Trophoblast cell (in vitro differentiated cells and primary cell): ENCODE measurements around the gene MYL10.

Experiments used
- DNase-seq, 2 donors: peaks; one replicate each; pipeline ENCODE4 v3.0.0-alpha.2; 2016
- H2AFZ ChIP-seq: 2 replicates; pipeline ENCODE4 v1.6.1; 2013; ENCODE audit warnings: low read length, moderate library complexity, mild to moderate bottlenecking; ENCODE audit not compliant: insufficient read depth, poor library complexity
- H2AK5ac ChIP-seq: 2 replicates; pipeline ENCODE4 v1.6.1; 2013; ENCODE audit warnings: mild to moderate bottlenecking, low read length
- H2BK120ac ChIP-seq: 2 replicates; pipeline ENCODE4 v1.6.1; 2013; ENCODE audit warnings: low read length, mild to moderate bottlenecking, moderate library complexity; ENCODE audit not compliant: insufficient read depth, poor library complexity
- H2BK12ac ChIP-seq: 2 replicates; pipeline ENCODE4 v1.6.1; 2013; ENCODE audit warnings: mild to moderate bottlenecking, low read length, moderate library complexity
- H2BK5ac ChIP-seq: 2 replicates; pipeline ENCODE4 v1.6.1; 2013; ENCODE audit warnings: low read length, low read depth, moderate library complexity, mild to moderate bottlenecking; ENCODE audit not compliant: poor library complexity
- H3K14ac ChIP-seq: 2 replicates; pipeline ENCODE4 v1.6.1; 2013; ENCODE audit warnings: mild to moderate bottlenecking, low read length
- H3K18ac ChIP-seq: 2 replicates; pipeline ENCODE4 v1.6.1; 2013; ENCODE audit warnings: mild to moderate bottlenecking, low read length
- H3K23ac ChIP-seq: 2 replicates; pipeline ENCODE4 v1.6.1; 2013; ENCODE audit warnings: low read length
- H3K27ac ChIP-seq: 2 replicates; pipeline ENCODE4 v1.5.1; 2013; ENCODE audit warnings: low read depth, mild to moderate bottlenecking, inconsistent platforms, low read length, moderate library complexity
- H3K27me3 ChIP-seq: 2 replicates; pipeline ENCODE4 v1.6.1; 2013; ENCODE audit warnings: inconsistent platforms, mild to moderate bottlenecking, low read length, moderate library complexity; ENCODE audit not compliant: insufficient read depth
- H3K36me3 ChIP-seq, 2 experiments: 1 replicate in 1 of 2; 2 replicates in 1 of 2; pipeline ENCODE4 v1.6.1; 2013; ENCODE audit warnings: low read length in 2 of 2, mild to moderate bottlenecking in 2 of 2, moderate library complexity in 1 of 2; ENCODE audit not compliant: insufficient read depth in 2 of 2, control insufficient read depth in 1 of 2
- H3K4ac ChIP-seq: 2 replicates; pipeline ENCODE4 v1.6.1; 2013; ENCODE audit warnings: low read depth, mild to moderate bottlenecking, low read length, moderate library complexity
- H3K4me1 ChIP-seq, 2 experiments: 1 replicate in 1 of 2; 2 replicates in 1 of 2; pipeline ENCODE4 v1.6.1; 2013; ENCODE audit warnings: low read length in 2 of 2, mild to moderate bottlenecking in 2 of 2, moderate library complexity in 1 of 2; ENCODE audit not compliant: insufficient read depth in 2 of 2, control insufficient read depth in 1 of 2
- H3K4me2 ChIP-seq: 2 replicates; pipeline ENCODE4 v1.6.1; 2013; ENCODE audit warnings: inconsistent platforms, mild to moderate bottlenecking, low read length, moderate library complexity
- H3K4me3 ChIP-seq: 2 replicates; pipeline ENCODE4 v1.5.1; 2013; ENCODE audit warnings: mild to moderate bottlenecking, low read depth, low read length, inconsistent platforms
- H3K79me1 ChIP-seq: one replicate; pipeline ENCODE4 v1.6.1; 2013; ENCODE audit warnings: low read length
- H3K79me2 ChIP-seq: 2 replicates; pipeline ENCODE4 v1.6.1; 2013; ENCODE audit warnings: low read length, mild to moderate bottlenecking; ENCODE audit not compliant: control insufficient read depth, insufficient read depth, poor library complexity
- H3K9ac ChIP-seq: 2 replicates; pipeline ENCODE4 v1.6.1; 2013; ENCODE audit warnings: mild to moderate bottlenecking, low read length
- H3K9me3 ChIP-seq: 2 replicates; pipeline ENCODE4 v1.6.1; 2013; ENCODE audit warnings: low read depth, mild to moderate bottlenecking, control low read depth, inconsistent platforms, low read length; ENCODE audit not compliant: insufficient read depth
- H4K12ac ChIP-seq: 2 replicates; pipeline ENCODE4 v1.6.1; 2013; ENCODE audit warnings: low read depth, mild to moderate bottlenecking, low read length, moderate library complexity
- H4K8ac ChIP-seq: 2 replicates; pipeline ENCODE4 v1.6.1; 2013; ENCODE audit warnings: low read depth, mild to moderate bottlenecking, low read length, moderate library complexity
- H4K91ac ChIP-seq: one replicate; pipeline ENCODE4 v1.6.1; 2013; ENCODE audit warnings: low read depth, mild to moderate bottlenecking, low read length, moderate library complexity
- WGBS: extraction: QIAGEN DNeasy Blood & Tissue Kit; methylation state at CpG from one replicate; pipeline ENCODE4 v1.1.7; 2013; ENCODE audit warnings: missing lambda C conversion rate; ENCODE audit not compliant: insufficient read length, insufficient coverage; ENCODE audit errors: extremely low coverage; 5-methylcytosine and 5-hydroxymethylcytosine counted together

The MYL10 gene

GRCh38 chr7:101659706-101660105 is 30.6 kb upstream of the MYL10 start:
- H3K4me2 ChIP-seq: no peak overlapping the region
- H3K4ac ChIP-seq: no peak overlapping the region
- no peak overlapping the region for H2BK5ac ChIP-seq
- no peak overlapping the region for H3K23ac ChIP-seq
- H3K27ac ChIP-seq: no peak overlapping the region
- H3K14ac ChIP-seq: no peak overlapping the region
- H3K36me3 ChIP-seq: no peaks in the 10 kb centered on the region
- DNase-seq: peak; percentile 80 to 91
- no peak overlapping the region for H4K8ac ChIP-seq
- H2BK12ac ChIP-seq: no peak overlapping the region
- no peaks in the 10 kb centered on the region for H3K79me1 ChIP-seq
- H3K18ac ChIP-seq: no peak overlapping the region
- H3K4me1 ChIP-seq: no peaks in the 10 kb centered on the region
- no peak overlapping the region for H2BK120ac ChIP-seq
- no peak overlapping the region for H2AK5ac ChIP-seq
- no peaks in the 10 kb centered on the region for H3K27me3 ChIP-seq
- H3K79me2 ChIP-seq: no peaks in the 10 kb centered on the region
- H3K4me3 ChIP-seq: no peak overlapping the region
- no peak overlapping the region for H2AFZ ChIP-seq
- H4K12ac ChIP-seq: no peak overlapping the region
- H4K91ac ChIP-seq: no peak overlapping the region
- no CpG with 5 or more reads among the region's 2 CpGs for WGBS
- H3K9me3 ChIP-seq: peaks cover 2% of the 10 kb centered on the region
- no peak overlapping the region for H3K9ac ChIP-seq

- no peak overlapping the region for H2BK5ac ChIP-seq
- H2BK12ac ChIP-seq: no peak overlapping the region
- no peak overlapping the region for H3K4me3 ChIP-seq
- WGBS: no CpG with 5 or more reads among the region's 5 CpGs
- H3K14ac ChIP-seq: no peak overlapping the region
- no peak overlapping the region for H4K91ac ChIP-seq
- H2BK120ac ChIP-seq: no peak overlapping the region
- no peaks in the 10 kb centered on the region for H3K79me1 ChIP-seq
- H3K4me1 ChIP-seq: no peaks in the 10 kb centered on the region
- H3K4ac ChIP-seq: no peak overlapping the region
- no peak overlapping the region for H4K8ac ChIP-seq
- H3K18ac ChIP-seq: no peak overlapping the region
- H3K27ac ChIP-seq: no peak overlapping the region
- no peak overlapping the region for H2AFZ ChIP-seq
- H3K36me3 ChIP-seq: no peaks in the 10 kb centered on the region
- no peak overlapping the region for H3K4me2 ChIP-seq
- H3K23ac ChIP-seq: no peak overlapping the region
- no peaks in the 10 kb centered on the region for H3K79me2 ChIP-seq
- peak; percentile 88 to 92 for DNase-seq
- H3K27me3 ChIP-seq: no peaks in the 10 kb centered on the region
- no peaks in the 10 kb centered on the region for H3K9me3 ChIP-seq
- H4K12ac ChIP-seq: no peak overlapping the region
- no peak overlapping the region for H2AK5ac ChIP-seq
- H3K9ac ChIP-seq: no peak overlapping the region
Observed at GRCh38 chr7:101657171-101657570, 28.1 kb upstream of the MYL10 start.

GRCh38 chr7:101651112-101651511 is 22.0 kb upstream of the MYL10 start:
- H4K12ac ChIP-seq: no peak overlapping the region
- H3K36me3 ChIP-seq: no peaks in the 10 kb centered on the region
- H3K4me2 ChIP-seq: no peak overlapping the region
- no peak overlapping the region for H3K4me3 ChIP-seq
- no peak overlapping the region for H3K23ac ChIP-seq
- no peak overlapping the region for H2BK5ac ChIP-seq
- H3K27me3 ChIP-seq: no peaks in the 10 kb centered on the region
- H3K79me2 ChIP-seq: no peaks in the 10 kb centered on the region
- no peak overlapping the region for H3K9ac ChIP-seq
- H2BK120ac ChIP-seq: no peak overlapping the region
- WGBS: no CpG with 5 or more reads among the region's 4 CpGs
- no peak overlapping the region for H4K91ac ChIP-seq
- H3K27ac ChIP-seq: no peak overlapping the region
- no peak overlapping the region for H2AK5ac ChIP-seq
- no peaks in the 10 kb centered on the region for H3K79me1 ChIP-seq
- H3K4me1 ChIP-seq: no peaks in the 10 kb centered on the region
- no peak overlapping the region for H3K18ac ChIP-seq
- H2AFZ ChIP-seq: no peak overlapping the region
- no peak overlapping the region for H3K4ac ChIP-seq
- DNase-seq: no peak
- no peak overlapping the region for H4K8ac ChIP-seq
- no peak overlapping the region for H3K14ac ChIP-seq
- H2BK12ac ChIP-seq: no peak overlapping the region
- peaks cover 2% of the 10 kb centered on the region for H3K9me3 ChIP-seq

- H3K79me2 ChIP-seq: no peaks in the 10 kb centered on the region
- no peak overlapping the region for H2AFZ ChIP-seq
- peaks cover 2% of the 10 kb centered on the region for H3K9me3 ChIP-seq
- no peak overlapping the region for H3K9ac ChIP-seq
- no peak overlapping the region for H3K4ac ChIP-seq
- no peak overlapping the region for H4K12ac ChIP-seq
- no peak overlapping the region for H3K27ac ChIP-seq
- H2BK5ac ChIP-seq: no peak overlapping the region
- no peak overlapping the region for H4K91ac ChIP-seq
- H3K36me3 ChIP-seq: no peaks in the 10 kb centered on the region
- H2AK5ac ChIP-seq: no peak overlapping the region
- H3K4me2 ChIP-seq: no peak overlapping the region
- H4K8ac ChIP-seq: no peak overlapping the region
- no peak overlapping the region for H3K18ac ChIP-seq
- no CpG with 5 or more reads among the region's 8 CpGs for WGBS
- H3K4me1 ChIP-seq: no peaks in the 10 kb centered on the region
- no peak overlapping the region for H3K4me3 ChIP-seq
- no peak overlapping the region for H2BK12ac ChIP-seq
- no peak overlapping the region for H3K14ac ChIP-seq
- no peak overlapping the region for H2BK120ac ChIP-seq
- H3K23ac ChIP-seq: no peak overlapping the region
- no peaks in the 10 kb centered on the region for H3K79me1 ChIP-seq
- no peaks in the 10 kb centered on the region for H3K27me3 ChIP-seq
- DNase-seq: no peak
Observed at GRCh38 chr7:101650579-101651081, 21.5 kb upstream of the MYL10 start.
